ENCODE results near the gene SPATA7. TPM values are rescaled to one million over a fixed set of nuclear protein-coding genes. Genes with fewer than 3 reads are reported as not detected.
A peak's percentile ranks its signal among the peaks of the same experiment; 100 is the strongest.

Gene SPATA7
- total RNA-seq (10 to 100 TPM; 15.5 to 38.8 (median 35.1) TPM), polyA plus RNA-seq (1 to 10 TPM; 3.6 to 6.0 (median 4.2) TPM)

DNA sequence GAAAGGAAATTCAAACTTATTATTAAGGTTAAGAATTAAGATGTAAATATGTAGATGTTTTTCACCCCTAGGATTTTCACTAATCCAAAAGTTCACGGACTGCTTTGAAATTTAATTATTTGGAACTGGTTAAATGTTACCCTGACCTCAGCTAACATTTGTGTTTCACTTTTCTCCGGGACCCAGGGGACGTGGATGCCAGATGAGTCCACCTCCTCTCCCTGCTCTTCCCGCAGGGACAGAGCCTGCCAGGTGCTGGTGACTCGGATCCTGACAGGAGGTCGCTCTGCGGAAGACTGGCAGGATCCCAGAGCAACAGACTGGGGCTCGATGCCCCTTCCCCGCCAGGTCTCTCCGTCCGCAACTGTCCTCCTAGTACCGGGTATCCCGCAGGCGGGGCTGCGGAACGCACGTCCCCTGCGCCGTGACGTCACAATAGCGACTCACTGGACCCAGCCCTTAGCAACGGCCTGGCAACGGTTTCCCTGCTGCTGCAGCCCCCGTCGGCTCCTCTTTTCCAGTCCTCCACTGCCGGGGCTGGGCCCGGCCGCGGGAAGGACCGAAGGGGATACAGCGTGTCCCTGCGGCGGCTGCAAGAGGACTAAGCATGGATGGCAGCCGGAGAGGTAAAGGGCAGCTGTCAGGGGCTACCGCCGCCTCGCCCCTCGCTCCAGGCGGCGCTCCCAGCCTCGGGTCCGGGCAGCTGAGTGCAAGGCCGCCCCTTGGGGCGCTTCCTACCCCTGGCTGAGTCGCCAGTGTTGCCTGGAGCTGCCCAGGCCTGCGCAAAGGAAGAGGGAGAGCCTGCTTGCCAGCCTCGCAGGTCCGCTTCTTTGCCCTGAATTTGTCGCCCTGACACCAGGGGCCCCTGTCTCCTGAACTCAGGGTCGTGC lies at the start of gene SPATA7:
Gene SPATA7 (plus strand): TSS at position 446 of the 890 bp plus-strand sequence. CDS start 162 bp downstream, at position 608.
- peaks cover 0 to 19% (median 12%) of the 10 kb centered on the region in 4 donors for H3K4me1 ChIP-seq
- peak within 1 kb of the TSS; percentile 70 to 91 (median 75) for H3K4me3 ChIP-seq
- no peaks in the 10 kb centered on the region for H3K27me3 ChIP-seq
- WGBS, 2 donors = 0% methylated on average over 50 of the region's 50 CpGs
- TF ChIP-seq POLR2A (IDR thresholded peaks at IDR 0.05) = peak; percentile 17 to 63
- TF ChIP-seq POLR2AphosphoS5 (IDR thresholded peaks at IDR 0.05) = peak; percentile 80 to 94 (median 92)
- no peak for TF ChIP-seq CTCF (IDR thresholded peaks at IDR 0.05)
- TF ChIP-seq EP300 (IDR thresholded peaks at IDR 0.05) = peak in 1 of 4 donors; percentile 54
- peak; percentile 97 for DNase-seq
- no peaks in the 10 kb centered on the region for H3K9me3 ChIP-seq
- intact Hi-C loops (cut with DNase I) = loop anchor here (5.0 to 10.0 kb wide), 2 partner anchors 169 to 393 kb away; partner anchors contain the start of genes GALC and PTPN21
- H3K27ac ChIP-seq = peak within 1 kb of the TSS; percentile 80 to 84 (median 82)
- H3K36me3 ChIP-seq = no peaks in the 10 kb centered on the region

- intact Hi-C loops (cut with DNase I) = no loop called here
- H3K9me3 ChIP-seq = no peaks in the 10 kb centered on the region
- no peaks in the 10 kb centered on the region for H3K36me3 ChIP-seq
- H3K4me3 ChIP-seq = no peak overlapping the region
- H3K27me3 ChIP-seq = no peaks in the 10 kb centered on the region
- no peak overlapping the region for H3K27ac ChIP-seq
- DNase-seq = no peak
- TF ChIP-seq CTCF (IDR thresholded peaks at IDR 0.05) = no peak
- no peak for TF ChIP-seq POLR2AphosphoS5 (IDR thresholded peaks at IDR 0.05)
- TF ChIP-seq POLR2A (IDR thresholded peaks at IDR 0.05) = no peak
- no peak for TF ChIP-seq EP300 (IDR thresholded peaks at IDR 0.05)
- H3K4me1 ChIP-seq = no peaks in the 10 kb centered on the region
These were observed 45.1 kb upstream of the SPATA7 start for GRCh38 chr14:88340357-88340756.

DNA sequence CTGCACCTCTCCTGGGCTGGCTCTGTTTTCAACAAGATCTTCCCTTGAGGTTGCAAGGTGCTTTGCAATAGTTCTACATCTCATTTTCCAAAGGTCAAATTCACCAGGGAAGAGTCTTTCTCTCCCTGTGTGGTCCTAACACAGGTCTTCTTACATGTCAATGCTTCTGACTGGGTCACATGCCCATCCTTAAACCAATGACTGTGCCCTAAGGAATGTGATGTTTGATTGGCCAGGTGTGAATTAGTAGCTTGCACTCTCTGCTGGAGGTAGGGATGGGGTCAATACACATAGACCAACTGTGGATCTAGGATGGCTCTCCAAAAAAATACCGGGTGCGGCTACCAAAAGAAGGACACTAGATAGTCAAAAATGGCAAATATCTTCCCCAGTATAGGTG lies 42.5 kb upstream of the SPATA7 start:
- Histone ChIP-seq H3K36me3 (no peaks in the 10 kb centered on the region), H3K27me3 (no peaks in the 10 kb centered on the region), H3K9me3 (no peaks in the 10 kb centered on the region), H3K4me3 (no peak overlapping the region), H3K4me1 (no peaks in the 10 kb centered on the region), H3K27ac (no peak overlapping the region)
- intact Hi-C loops (cut with DNase I) = no loop called here
- TF ChIP-seq CTCF (IDR thresholded peaks at IDR 0.05) = no peak
- no peak for TF ChIP-seq POLR2AphosphoS5 (IDR thresholded peaks at IDR 0.05)
- TF ChIP-seq EP300 (IDR thresholded peaks at IDR 0.05) = no peak
- TF ChIP-seq POLR2A (IDR thresholded peaks at IDR 0.05) = no peak
- DNase-seq = no peak
- 96 to 99% methylated on average over 2 of the region's 2 CpGs for WGBS, 2 donors

- no peak overlapping the region for H3K27ac ChIP-seq
- H3K4me3 ChIP-seq = no peak overlapping the region
- WGBS, 2 donors = 18 to 57% methylated on average over 5 of the region's 5 CpGs
- no peak for DNase-seq
- H3K9me3 ChIP-seq = no peaks in the 10 kb centered on the region
- no peaks in the 10 kb centered on the region for H3K36me3 ChIP-seq
- intact Hi-C loops (cut with DNase I) = no loop called here
- TF ChIP-seq POLR2A (IDR thresholded peaks at IDR 0.05) = no peak
- TF ChIP-seq EP300 (IDR thresholded peaks at IDR 0.05) = no peak
- TF ChIP-seq CTCF (IDR thresholded peaks at IDR 0.05) = no peak
- no peaks in the 10 kb centered on the region for H3K4me1 ChIP-seq
- H3K27me3 ChIP-seq = no peaks in the 10 kb centered on the region
These were observed 39.3 kb upstream of the SPATA7 start for GRCh38 chr14:88346048-88346639.
